Osteoblast (primary cell): Measurements from ENCODE around the gene MAGEC1. TPM values are rescaled to one million over a fixed set of nuclear protein-coding genes. Genes with fewer than 3 reads are reported as not detected.

Experiments
- DNase-seq: peaks from one replicate; pipeline ENCODE4 v3.0.0; 2011; ENCODE audit warnings: low spot score, mixed read lengths; ENCODE audit not compliant: insufficient read length; ENCODE audit errors: missing footprints
- H2AFZ ChIP-seq: 2 replicates; pipeline ENCODE4 v1.6.0; 2011; ENCODE audit warnings: mild to moderate bottlenecking, low read length
- H3K27ac ChIP-seq: 2 replicates; pipeline ENCODE4 v1.5.1; 2011; ENCODE audit warnings: mild to moderate bottlenecking, low read depth, low read length, moderate library complexity
- H3K27me3 ChIP-seq: 2 replicates; pipeline ENCODE4 v1.6.0; 2012; ENCODE audit warnings: mild to moderate bottlenecking, control low read depth, inconsistent platforms, low read length, moderate library complexity; ENCODE audit not compliant: insufficient read depth
- H3K36me3 ChIP-seq: 2 replicates; pipeline ENCODE4 v1.5.1; 2011; ENCODE audit warnings: mild to moderate bottlenecking, low read length, control low read depth, moderate library complexity; ENCODE audit not compliant: insufficient read depth
- H3K4me1 ChIP-seq: 2 replicates; pipeline ENCODE4 v1.5.1; 2011; ENCODE audit warnings: mild to moderate bottlenecking, low read length, control low read depth, moderate library complexity; ENCODE audit not compliant: insufficient read depth
- H3K4me2 ChIP-seq: 2 replicates; pipeline ENCODE4 v1.6.0; 2011; ENCODE audit warnings: mild to moderate bottlenecking, low read length; ENCODE audit not compliant: insufficient read depth
- H3K4me3 ChIP-seq: fragments of 200-600 bp; sonication (generic); 3 replicates; pipeline ENCODE4 v1.5.1; 2012; ENCODE audit warnings: mild to moderate bottlenecking, low read length, inconsistent platforms; ENCODE audit not compliant: insufficient read depth
- H3K79me2 ChIP-seq: 2 replicates; pipeline ENCODE4 v1.6.0; 2012; ENCODE audit warnings: mild to moderate bottlenecking, low read length, control low read depth, inconsistent platforms; ENCODE audit not compliant: insufficient read depth
- H3K9me3 ChIP-seq: 2 replicates; pipeline ENCODE4 v1.5.1; 2011; ENCODE audit warnings: low read depth, low read length, control low read depth
- H4K20me1 ChIP-seq: 2 replicates; pipeline ENCODE4 v1.6.0; 2012; ENCODE audit warnings: mild to moderate bottlenecking, low read length, control low read depth; ENCODE audit not compliant: insufficient read depth
- CTCF ChIP-seq: IDR thresholded peaks from 2 replicates; pipeline ENCODE4 v1.5.1; 2011; ENCODE audit warnings: mild to moderate bottlenecking, low read depth, low read length, moderate library complexity; ENCODE audit errors: extremely low read depth
- total RNA-seq: library from RNA; depleted of rRNA; stranded (reverse); fragments of >200 nt; gene quantifications from 2 replicates; pipeline ENCODE4 v1.2.3, GENCODE V29; 2012

MAGEC1 gene
- total RNA-seq, 1 donor: not detected

- H3K79me2 ChIP-seq: no peaks in the 10 kb centered on the region
- H3K27me3 ChIP-seq: no peaks in the 10 kb centered on the region
- H3K27ac ChIP-seq: no peak overlapping the region
- no peak for TF ChIP-seq CTCF
- no peak overlapping the region for H2AFZ ChIP-seq
- H4K20me1 ChIP-seq: no peaks in the 10 kb centered on the region
- H3K36me3 ChIP-seq: no peaks in the 10 kb centered on the region
- H3K4me3 ChIP-seq: no peak overlapping the region
- no peaks in the 10 kb centered on the region for H3K9me3 ChIP-seq
- DNase-seq: no peak
- no peak overlapping the region for H3K4me2 ChIP-seq
- H3K4me1 ChIP-seq: no peaks in the 10 kb centered on the region
Observed at GRCh38 chrX:141947350-141947749, 43.7 kb downstream of the MAGEC1 start.

- Histone ChIP-seq H4K20me1 (no peaks in the 10 kb centered on the region), H3K4me1 (no peaks in the 10 kb centered on the region), H3K9me3 (no peaks in the 10 kb centered on the region), H3K27ac (no peak overlapping the region), H2AFZ (no peak overlapping the region), H3K36me3 (no peaks in the 10 kb centered on the region), H3K4me2 (no peak overlapping the region), H3K79me2 (no peaks in the 10 kb centered on the region), H3K27me3 (no peaks in the 10 kb centered on the region), H3K4me3 (no peak overlapping the region)
- DNase-seq: no peak
- no peak for TF ChIP-seq CTCF
Observed at GRCh38 chrX:141952603-141953002, 48.9 kb downstream of the MAGEC1 start.

- Histone ChIP-seq H3K79me2 (no peaks in the 10 kb centered on the region), H3K4me2 (no peak overlapping the region), H3K27me3 (no peaks in the 10 kb centered on the region), H3K4me3 (no peak overlapping the region), H2AFZ (no peak overlapping the region), H4K20me1 (no peaks in the 10 kb centered on the region), H3K4me1 (no peaks in the 10 kb centered on the region), H3K36me3 (no peaks in the 10 kb centered on the region), H3K9me3 (no peaks in the 10 kb centered on the region), H3K27ac (no peak overlapping the region)
- no peak for TF ChIP-seq CTCF
- no peak for DNase-seq
Observed at GRCh38 chrX:141958675-141959074, 55.0 kb downstream of the MAGEC1 start.

Other genes with a start within 250 kb of the MAGEC1 start
- gene SPANXD, start 205.2 kb upstream of the MAGEC1 start, total RNA-seq: not detected in 2 replicates
- gene MAGEC3, start 65.6 kb upstream of the MAGEC1 start, total RNA-seq: not detected in 2 replicates